Globus pallidus (tissue), 1 donor: ENCODE measurements around the gene MRPL14.
A peak's percentile ranks its signal among the peaks of the same experiment; 100 is the strongest.

Experiments
- DNase-seq: peaks from one replicate; pipeline ENCODE4 v3.0.0-alpha.2; 2015; ENCODE audit warnings: low spot score

The MRPL14 gene

GRCh38 chr6:44122801-44123200, 4.5 kb downstream of the MRPL14 start:
- DNase-seq: no peak

GRCh38 chr6:44120692-44121443, 6.4 kb downstream of the MRPL14 start:
- no peak for DNase-seq

GRCh38 chr6:44119704-44120262, 7.5 kb downstream of the MRPL14 start:
- no peak for DNase-seq

- no peak for DNase-seq
These were observed 9.7 kb downstream of the MRPL14 start for GRCh38 chr6:44117397-44118128.

- no peak for DNase-seq
These were observed 10.4 kb downstream of the MRPL14 start for GRCh38 chr6:44116641-44117382.

- no peak for DNase-seq
These were observed 11.4 kb downstream of the MRPL14 start for GRCh38 chr6:44115866-44116265.

GRCh38 chr6:44113414-44113813, 13.8 kb downstream of the MRPL14 start:
- DNase-seq: no peak

- no peak for DNase-seq
These were observed 15.5 kb downstream of the MRPL14 start for GRCh38 chr6:44111434-44112417.

- no peak for DNase-seq
These were observed 16.3 kb downstream of the MRPL14 start for GRCh38 chr6:44110966-44111365.

GRCh38 chr6:44110005-44110676, 17.1 kb downstream of the MRPL14 start:
- DNase-seq: no peak

- no peak for DNase-seq
These were observed 18.0 kb downstream of the MRPL14 start for GRCh38 chr6:44109212-44109611.

GRCh38 chr6:44108471-44108870, 18.8 kb downstream of the MRPL14 start:
- DNase-seq: no peak

- DNase-seq: no peak
These were observed 20.2 kb downstream of the MRPL14 start for GRCh38 chr6:44107017-44107416.

- DNase-seq: no peak
These were observed 21.1 kb downstream of the MRPL14 start for GRCh38 chr6:44105993-44106740.

- DNase-seq: no peak
These were observed 22.1 kb downstream of the MRPL14 start for GRCh38 chr6:44105146-44105545.

GRCh38 chr6:44104481-44105021, 22.7 kb downstream of the MRPL14 start:
- DNase-seq: peak; percentile 59

GRCh38 chr6:44102527-44102926, 24.7 kb downstream of the MRPL14 start:
- no peak for DNase-seq

- no peak for DNase-seq
These were observed 25.4 kb downstream of the MRPL14 start for GRCh38 chr6:44101832-44102231.

- no peak for DNase-seq
These were observed 27.1 kb downstream of the MRPL14 start for GRCh38 chr6:44100088-44100550.

- no peak for DNase-seq
These were observed 28.1 kb downstream of the MRPL14 start for GRCh38 chr6:44099192-44099591.
